HT-29 (cell line): Measurements from ENCODE around the gene EFCAB7. TPM values are rescaled to one million over a fixed set of nuclear protein-coding genes. Genes with fewer than 3 reads are reported as not detected.
A peak's percentile ranks its signal among the peaks of the same experiment; 100 is the strongest.

Source experiments
- DNase-seq: peaks from one replicate; pipeline ENCODE4 v3.0.0-alpha.2; 2015; ENCODE audit warnings: low spot score
- small RNA-seq: library from RNA; depleted of rRNA; stranded (forward); fragments of <200 nt; gene quantifications from one replicate; pipeline ENCODE3, GENCODE V24; 2014
- total RNA-seq: library from RNA; depleted of rRNA; stranded (reverse); fragments of >200 nt; shearing (Covaris generic); gene quantifications from 2 replicates; pipeline ENCODE4 v1.2.3, GENCODE V29; 2014; rRNA removed

Gene EFCAB7
- total RNA-seq, 1 experiment from 2014 or later: 1.2 TPM

- DNase-seq: no peak
Observed at GRCh38 chr1:63602629-63603028, 79.3 kb downstream of the EFCAB7 start.

- no peak for DNase-seq
Observed at GRCh38 chr1:63603810-63604209, 80.5 kb downstream of the EFCAB7 start.

- no peak for DNase-seq
Observed at GRCh38 chr1:63607322-63607721, 84.0 kb downstream of the EFCAB7 start.

GRCh38 chr1:63611231-63611630, 87.9 kb downstream of the EFCAB7 start:
- no peak for DNase-seq

GRCh38 chr1:63612564-63612963, 89.2 kb downstream of the EFCAB7 start:
- DNase-seq: no peak

GRCh38 chr1:63612971-63613370, 89.6 kb downstream of the EFCAB7 start:
- no peak for DNase-seq

- DNase-seq: peak; percentile 90
Observed at GRCh38 chr1:63615768-63616420, 92.6 kb downstream of the EFCAB7 start.

GRCh38 chr1:63617450-63617849, 94.1 kb downstream of the EFCAB7 start:
- no peak for DNase-seq

- DNase-seq: no peak
Observed at GRCh38 chr1:63618011-63618410, 94.7 kb downstream of the EFCAB7 start.

GRCh38 chr1:63619558-63619957, 96.2 kb downstream of the EFCAB7 start:
- no peak for DNase-seq

- no peak for DNase-seq
Observed at GRCh38 chr1:63620671-63621070, 97.3 kb downstream of the EFCAB7 start.

- no peak for DNase-seq
Observed at GRCh38 chr1:63621075-63621474, 97.8 kb downstream of the EFCAB7 start.

- DNase-seq: no peak
Observed at GRCh38 chr1:63621698-63622097, 98.4 kb downstream of the EFCAB7 start.

Small RNA genes lying within 50 kb of the gene (small RNA-seq; reads per million reads assigned to genes)
- gene RF02105: not detected
- gene RF02106: not detected
- not detected for gene RF02107
- not detected for gene RF02108
- not detected for gene RF02109
- not detected for gene RF02110
- not detected for gene RN7SL488P
- not detected for gene RNU7-123P

Other genes starting within 250 kb of the EFCAB7 start
- not detected in 2 replicates for gene FOXD3, start 201.0 kb upstream of the EFCAB7 start, total RNA-seq
- gene ALG6, start 155.9 kb upstream of the EFCAB7 start, total RNA-seq: 4.5 and 5.4 TPM in 2 replicates
- 14.1 and 16.9 TPM in 2 replicates for gene ITGB3BP, start 300 bp upstream of the EFCAB7 start, total RNA-seq
- gene PGM1, start 69.9 kb downstream of the EFCAB7 start, total RNA-seq: 18.0 and 19.7 TPM in 2 replicates